HG03097 (cell line): Measurements from ENCODE around the gene DNLZ.

ENCODE experiments used
- ATAC-seq: cut with Tn5 transposase; IDR thresholded peaks from one replicate; pipeline ENCODE4 v1.9.1; 2021; ENCODE audit not compliant: unreplicated experiment, low FRiP score

DNLZ gene

GRCh38 chr9:136397643-136398042 lies 34.1 kb upstream of the DNLZ start:
- ATAC-seq, result no peak

- no peak for ATAC-seq
These were observed 32.6 kb upstream of the DNLZ start for GRCh38 chr9:136396219-136396515.

GRCh38 chr9:136395345-136396218 lies 32.0 kb upstream of the DNLZ start:
- ATAC-seq, result no peak

GRCh38 chr9:136395020-136395340 lies 31.4 kb upstream of the DNLZ start:
- ATAC-seq, result no peak

- no peak for ATAC-seq
These were observed 30.9 kb upstream of the DNLZ start for GRCh38 chr9:136394312-136395019.

GRCh38 chr9:136393531-136393930 lies 30.0 kb upstream of the DNLZ start:
- ATAC-seq, result no peak

GRCh38 chr9:136392538-136393449 lies 29.2 kb upstream of the DNLZ start:
- ATAC-seq, result no peak

- no peak for ATAC-seq
These were observed 28.4 kb upstream of the DNLZ start for GRCh38 chr9:136391737-136392537.

- ATAC-seq, result no peak
These were observed 25.9 kb upstream of the DNLZ start for GRCh38 chr9:136389396-136389795.

GRCh38 chr9:136387217-136387616 lies 23.7 kb upstream of the DNLZ start:
- ATAC-seq, result no peak

GRCh38 chr9:136386018-136386417 lies 22.5 kb upstream of the DNLZ start:
- no peak for ATAC-seq

- no peak for ATAC-seq
These were observed 21.5 kb upstream of the DNLZ start for GRCh38 chr9:136385015-136385414.

- no peak for ATAC-seq
These were observed 19.9 kb upstream of the DNLZ start for GRCh38 chr9:136383436-136383835.

- ATAC-seq, result no peak
These were observed 18.5 kb upstream of the DNLZ start for GRCh38 chr9:136381966-136382513.

GRCh38 chr9:136381311-136381710 lies 17.8 kb upstream of the DNLZ start:
- ATAC-seq, result no peak

- no peak for ATAC-seq
These were observed 16.8 kb upstream of the DNLZ start for GRCh38 chr9:136380381-136380780.

- no peak for ATAC-seq
These were observed 16.3 kb upstream of the DNLZ start for GRCh38 chr9:136379891-136380290.

- ATAC-seq, result no peak
These were observed 15.9 kb upstream of the DNLZ start for GRCh38 chr9:136379401-136379800.

GRCh38 chr9:136379003-136379287 lies 15.4 kb upstream of the DNLZ start:
- no peak for ATAC-seq
